Effector memory CD8-positive, alpha-beta T cell (primary cell): Measurements from ENCODE around the gene RAB6B.

ENCODE experiments used
- ATAC-seq: fragments of 150-1000 bp; cut with Tn5 transposase; replicated peaks from 2 replicates; pipeline ENCODE4 v1.10.0; 2021; ENCODE audit warnings: mild to moderate bottlenecking, moderate library complexity
- DNase-seq, 3 experiments: peaks; one replicate each; pipeline ENCODE4 v3.0.0; 2021
- H3K27ac Mint-ChIP-seq, 2 donors: one replicate each; pipeline ENCODE4 v1.8.0; 2022; ENCODE audit warnings: mild to moderate bottlenecking in 2 of 2, mixed read lengths in 2 of 2, moderate library complexity in 2 of 2
- H3K27me3 Mint-ChIP-seq, 2 donors: one replicate each; pipeline ENCODE4 v1.8.0; 2022; ENCODE audit warnings: mixed read lengths in 2 of 2
- H3K36me3 Mint-ChIP-seq: one replicate; pipeline ENCODE4 v1.8.0; 2022; ENCODE audit warnings: mild to moderate bottlenecking, moderate library complexity, mixed read lengths; ENCODE audit not compliant: insufficient read depth
- H3K4me1 Mint-ChIP-seq, 2 donors: one replicate each; pipeline ENCODE4 v1.8.0; 2022; ENCODE audit warnings: low read depth in 2 of 2, mixed read lengths in 2 of 2
- H3K4me3 Mint-ChIP-seq, 2 donors: one replicate each; pipeline ENCODE4 v1.8.0; 2022; ENCODE audit warnings: mild to moderate bottlenecking in 2 of 2, mixed read lengths in 2 of 2, moderate library complexity in 2 of 2
- H3K9me3 Mint-ChIP-seq, 2 donors: one replicate each; pipeline ENCODE4 v1.8.0; 2022; ENCODE audit warnings: mixed read lengths in 2 of 2

The RAB6B gene

GRCh38 chr3:133897547-133897946 lies 1.9 kb upstream of the RAB6B start:
- Mint-ChIP-seq H3K36me3 (no peaks in the 10 kb centered on the region), H3K4me1 (peaks cover 0 to 7% of the 10 kb centered on the region in 2 donors), H3K4me3 (no peak overlapping the region), H3K9me3 (no peaks in the 10 kb centered on the region), H3K27me3 (peaks cover 42 to 51% of the 10 kb centered on the region in 2 donors), H3K27ac (no peak overlapping the region)
- ATAC-seq: no peak
- DNase-seq: no peak

DNA sequence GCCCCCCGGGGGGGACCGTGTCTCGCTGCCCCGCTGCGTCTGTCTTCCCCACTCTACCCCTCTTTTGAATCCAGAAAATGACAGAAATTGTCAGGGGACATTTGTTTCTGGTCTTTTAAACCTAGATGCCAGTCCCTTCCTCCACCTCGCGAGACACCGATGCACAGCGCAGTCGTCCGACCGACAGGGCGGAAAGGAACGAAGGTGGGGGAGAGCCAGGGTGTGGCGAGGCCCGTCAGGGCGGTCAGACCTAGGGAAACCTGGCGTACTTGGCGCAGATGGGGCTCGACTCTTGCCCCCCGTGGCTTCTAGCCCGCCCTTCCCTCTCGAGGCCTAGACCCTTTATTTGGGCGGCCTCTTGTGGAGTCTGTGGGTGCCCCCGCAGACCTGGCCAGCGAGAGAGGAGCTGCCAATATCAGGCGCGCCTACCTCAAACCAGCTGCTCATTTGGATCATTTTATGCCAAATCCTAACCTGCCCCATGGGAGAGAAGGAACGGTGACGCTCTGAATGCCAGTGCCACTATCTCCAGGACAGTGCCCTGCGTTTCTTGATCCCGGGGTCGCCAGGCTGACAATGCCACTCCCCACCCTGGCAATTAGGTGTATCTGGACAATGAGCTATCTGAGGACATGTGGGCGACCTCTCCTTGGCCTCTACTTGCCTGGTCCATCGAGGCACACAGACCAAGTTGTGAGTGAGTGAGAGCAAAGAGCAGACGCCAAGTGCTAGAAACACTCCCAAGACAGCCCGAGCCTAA lies 500 bp upstream of the RAB6B start:
- no peaks in the 10 kb centered on the region for H3K36me3 Mint-ChIP-seq
- peak; percentile 46 for ATAC-seq

DNA sequence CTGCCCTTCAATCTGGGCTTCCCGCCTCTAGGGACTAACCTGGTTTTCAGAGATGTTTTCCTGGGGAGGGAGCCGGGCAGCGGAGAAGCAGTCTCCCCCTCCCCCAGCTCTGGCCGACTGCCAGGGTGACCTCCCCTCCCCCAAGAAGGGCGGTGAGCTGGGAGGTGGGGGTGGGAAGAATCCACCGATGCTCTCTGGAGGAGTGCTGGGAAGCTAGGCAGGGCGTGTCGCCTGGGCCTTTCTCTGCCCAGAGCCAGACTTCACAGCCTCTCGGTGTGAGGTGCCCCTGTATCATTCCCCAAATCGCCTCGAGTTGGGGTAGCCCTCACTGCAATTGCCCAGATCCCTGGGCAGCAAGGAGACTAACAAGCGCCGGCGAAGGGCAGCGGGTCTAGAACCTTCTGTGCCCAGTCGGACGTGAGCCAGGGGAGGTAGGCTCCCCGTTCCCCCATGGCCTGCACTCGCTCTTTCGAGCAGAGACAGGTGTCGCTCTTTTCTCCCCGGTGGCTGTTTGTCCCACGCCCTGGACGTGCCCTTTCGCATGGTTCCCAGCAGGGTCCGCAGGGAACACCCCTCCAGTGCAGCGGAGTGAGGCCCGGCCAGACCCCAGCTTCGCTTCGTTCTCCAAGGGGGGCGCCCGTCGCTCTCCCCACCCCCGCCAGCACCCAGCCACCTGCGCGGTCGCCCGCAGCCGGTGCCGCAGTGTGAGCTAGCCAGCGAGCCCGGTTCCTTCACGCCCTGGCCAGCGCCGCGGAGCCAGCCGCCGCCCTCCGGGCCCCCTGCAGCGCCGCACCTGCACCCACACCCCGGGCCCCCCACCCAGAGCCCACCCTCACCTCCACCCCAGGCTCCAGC lies 1.1 kb downstream of the RAB6B start:
- peak overlapping the region in 1 of 2 donors; percentile 79 for H3K4me3 Mint-ChIP-seq
- H3K36me3 Mint-ChIP-seq: peaks cover 3% of the 10 kb centered on the region
- H3K27ac Mint-ChIP-seq: no peak overlapping the region
- H3K4me1 Mint-ChIP-seq: peaks cover 0 to 12% of the 10 kb centered on the region in 2 donors
- peaks cover 44 to 74% of the 10 kb centered on the region in 2 donors for H3K27me3 Mint-ChIP-seq
- no peaks in the 10 kb centered on the region for H3K9me3 Mint-ChIP-seq
- DNase-seq (no peak), ATAC-seq (peak; percentile 23)

More for the DNA sequence above, 500 bp upstream of the RAB6B start:
- Mint-ChIP-seq H3K27ac (peak overlapping the region; percentile 31 to 87), H3K4me1 (peaks cover 0 to 11% of the 10 kb centered on the region in 2 donors), H3K9me3 (no peaks in the 10 kb centered on the region), H3K4me3 (peak overlapping the region; percentile 65 to 79), H3K27me3 (peaks cover 49 to 65% of the 10 kb centered on the region in 2 donors)
- DNase-seq: no peak

GRCh38 chr3:133893683-133894352 lies 1.9 kb downstream of the RAB6B start:
- ATAC-seq (no peak), DNase-seq (no peak)
- Mint-ChIP-seq H3K9me3 (no peaks in the 10 kb centered on the region), H3K27me3 (peaks cover 44 to 74% of the 10 kb centered on the region in 2 donors), H3K4me1 (peaks cover 0 to 12% of the 10 kb centered on the region in 2 donors), H3K27ac (no peak overlapping the region), H3K36me3 (peaks cover 3% of the 10 kb centered on the region), H3K4me3 (peak overlapping the region in 1 of 2 donors; percentile 26)

- peaks cover 3% of the 10 kb centered on the region for H3K36me3 Mint-ChIP-seq
- H3K4me3 Mint-ChIP-seq: no peak overlapping the region
- H3K4me1 Mint-ChIP-seq: peaks cover 0 to 17% of the 10 kb centered on the region in 2 donors
- H3K9me3 Mint-ChIP-seq: no peaks in the 10 kb centered on the region
- ATAC-seq: no peak
- H3K27me3 Mint-ChIP-seq: peaks cover 38 to 73% of the 10 kb centered on the region in 2 donors
- H3K27ac Mint-ChIP-seq: peak overlapping the region in 1 of 2 donors; percentile 65
- no peak for DNase-seq
These were observed 3.0 kb downstream of the RAB6B start for GRCh38 chr3:133892541-133893231.

GRCh38 chr3:133891662-133892378 lies 3.9 kb downstream of the RAB6B start:
- Mint-ChIP-seq H3K27ac (peak overlapping the region in 1 of 2 donors; percentile 65), H3K27me3 (peaks cover 34 to 65% of the 10 kb centered on the region in 2 donors), H3K4me3 (no peak overlapping the region), H3K9me3 (no peaks in the 10 kb centered on the region), H3K4me1 (peaks cover 0 to 16% of the 10 kb centered on the region in 2 donors), H3K36me3 (peaks cover 3% of the 10 kb centered on the region)
- DNase-seq (no peak), ATAC-seq (no peak)

DNA sequence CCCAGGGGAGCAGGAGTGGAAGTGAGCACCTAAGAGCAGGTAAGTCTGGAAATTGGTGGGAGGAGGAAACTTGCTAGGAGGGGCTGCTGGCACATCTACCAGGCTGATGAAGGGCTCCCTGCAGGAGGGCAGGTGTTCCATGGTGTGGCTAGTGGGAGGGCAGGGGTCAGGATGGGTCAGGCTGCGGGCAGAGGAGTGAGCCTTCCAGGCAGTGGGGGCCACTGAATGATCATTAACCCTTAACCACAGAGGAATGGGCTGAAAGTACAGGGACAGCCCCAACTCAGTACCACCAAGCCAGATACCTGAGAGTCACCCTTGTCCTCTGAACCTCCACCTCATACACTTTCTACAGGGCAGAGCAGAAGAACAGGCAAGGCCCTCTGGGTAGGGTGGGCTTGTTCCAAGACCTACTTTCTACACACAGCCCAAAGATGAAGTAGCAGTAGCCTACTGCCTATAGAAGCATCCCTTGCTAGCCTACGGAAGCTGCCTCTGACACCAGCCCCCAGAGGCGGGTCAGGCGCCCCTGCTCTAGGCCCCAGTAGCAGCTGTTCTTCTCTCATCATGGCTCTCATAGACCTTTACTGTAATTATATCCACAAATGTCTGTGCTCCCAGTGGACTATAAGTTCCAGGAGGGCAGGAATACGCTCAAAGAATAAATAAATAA lies 4.6 kb downstream of the RAB6B start:
- ATAC-seq (no peak), DNase-seq (no peak)
- no peaks in the 10 kb centered on the region for H3K9me3 Mint-ChIP-seq
- no peak overlapping the region for H3K27ac Mint-ChIP-seq
- H3K4me3 Mint-ChIP-seq: no peak overlapping the region
- peaks cover 3% of the 10 kb centered on the region for H3K36me3 Mint-ChIP-seq
- H3K27me3 Mint-ChIP-seq: peaks cover 36 to 62% of the 10 kb centered on the region in 2 donors
- H3K4me1 Mint-ChIP-seq: peaks cover 0 to 19% of the 10 kb centered on the region in 2 donors

GRCh38 chr3:133890037-133890436 lies 5.6 kb downstream of the RAB6B start:
- no peak for ATAC-seq
- Mint-ChIP-seq H3K4me1 (peaks cover 0 to 21% of the 10 kb centered on the region in 2 donors), H3K36me3 (peaks cover 3% of the 10 kb centered on the region), H3K4me3 (no peak overlapping the region), H3K9me3 (no peaks in the 10 kb centered on the region), H3K27me3 (peaks cover 41 to 63% of the 10 kb centered on the region in 2 donors), H3K27ac (peak overlapping the region in 1 of 2 donors; percentile 49)
- no peak for DNase-seq

GRCh38 chr3:133888726-133889340 lies 6.8 kb downstream of the RAB6B start:
- peaks cover 5% of the 10 kb centered on the region for H3K36me3 Mint-ChIP-seq
- peaks cover 0 to 26% of the 10 kb centered on the region in 2 donors for H3K4me1 Mint-ChIP-seq
- DNase-seq (no peak), ATAC-seq (no peak)
- no peak overlapping the region for H3K27ac Mint-ChIP-seq
- H3K4me3 Mint-ChIP-seq: no peak overlapping the region
- H3K9me3 Mint-ChIP-seq: no peaks in the 10 kb centered on the region
- H3K27me3 Mint-ChIP-seq: peaks cover 38 to 61% of the 10 kb centered on the region in 2 donors

DNA sequence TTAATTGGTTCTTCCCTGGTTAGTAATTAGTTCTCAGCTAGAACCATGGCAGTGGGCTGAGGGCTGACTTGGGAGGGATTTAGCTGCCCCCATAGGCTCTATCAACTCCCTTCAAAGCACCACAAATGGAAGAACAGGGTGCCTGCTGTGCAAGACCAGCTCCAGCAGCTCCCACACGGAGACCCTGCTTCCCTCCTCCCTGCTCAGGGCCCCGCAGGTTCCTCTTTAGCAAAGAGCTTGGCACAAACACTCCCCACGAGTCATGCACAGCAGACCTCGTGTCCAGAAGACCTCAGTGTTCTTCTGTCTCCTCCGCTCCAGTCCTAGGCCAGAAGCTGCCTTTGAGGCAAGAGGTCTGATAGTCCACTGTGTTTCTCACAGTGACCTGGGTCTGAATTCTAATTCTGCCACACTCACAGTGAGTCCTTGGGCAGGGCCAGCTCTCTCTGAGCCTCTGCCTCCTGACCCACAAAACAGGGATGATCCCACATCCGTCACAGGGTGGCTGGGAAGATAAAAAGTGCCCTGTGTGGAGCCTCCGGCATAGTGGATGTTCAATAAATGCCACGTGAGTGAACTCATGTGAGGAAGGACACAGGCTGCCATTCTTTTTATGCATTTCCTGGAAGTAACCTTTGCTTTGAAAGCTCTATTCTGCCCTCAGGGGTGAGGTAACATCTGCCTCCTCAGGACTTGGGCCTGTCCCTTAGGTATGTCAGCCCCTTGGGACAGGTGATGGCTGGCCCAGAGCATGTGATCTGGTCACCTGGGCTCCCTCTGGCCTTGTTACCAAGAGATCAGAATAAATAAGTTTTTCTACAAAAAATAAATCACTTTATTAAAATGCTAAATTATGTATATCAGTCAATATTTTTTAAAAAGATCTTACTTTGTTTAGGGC lies 7.6 kb downstream of the RAB6B start:
- H3K27me3 Mint-ChIP-seq: peaks cover 30 to 53% of the 10 kb centered on the region in 2 donors

More for the DNA sequence above, 7.6 kb downstream of the RAB6B start:
- peaks cover 0 to 31% of the 10 kb centered on the region in 2 donors for H3K4me1 Mint-ChIP-seq
- DNase-seq (no peak), ATAC-seq (no peak)
- H3K27ac Mint-ChIP-seq: peak overlapping the region in 1 of 2 donors; percentile 79
- H3K36me3 Mint-ChIP-seq: peaks cover 5% of the 10 kb centered on the region
- H3K4me3 Mint-ChIP-seq: no peak overlapping the region
- H3K9me3 Mint-ChIP-seq: no peaks in the 10 kb centered on the region
